GM19240 (cell line): ENCODE measurements around the gene BANK1.

Source experiments
- DNase-seq: peaks from one replicate; pipeline ENCODE4 v3.0.0; 2011; ENCODE audit warnings: low spot score; ENCODE audit not compliant: insufficient read length

The BANK1 gene

DNA sequence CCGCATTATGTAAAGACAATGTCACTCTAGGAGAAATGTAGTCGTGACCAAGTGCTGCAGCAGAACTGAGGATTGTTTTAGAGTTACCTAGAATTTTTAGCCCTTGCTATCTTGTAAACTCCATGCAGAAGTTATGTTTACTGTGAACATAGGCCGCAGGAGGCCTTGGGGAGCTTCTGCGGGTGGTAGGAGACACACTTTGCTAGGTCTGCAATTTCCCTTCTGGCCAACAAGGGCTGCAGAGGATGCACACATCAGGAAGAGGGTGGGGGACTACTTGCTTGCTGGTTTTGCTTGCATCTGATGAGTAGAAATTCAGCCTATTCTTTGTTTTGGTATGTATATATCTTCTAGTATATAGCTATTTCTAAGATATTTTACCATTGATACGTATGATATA is 23.1 kb downstream of the BANK1 start:
- no peak for DNase-seq

DNA sequence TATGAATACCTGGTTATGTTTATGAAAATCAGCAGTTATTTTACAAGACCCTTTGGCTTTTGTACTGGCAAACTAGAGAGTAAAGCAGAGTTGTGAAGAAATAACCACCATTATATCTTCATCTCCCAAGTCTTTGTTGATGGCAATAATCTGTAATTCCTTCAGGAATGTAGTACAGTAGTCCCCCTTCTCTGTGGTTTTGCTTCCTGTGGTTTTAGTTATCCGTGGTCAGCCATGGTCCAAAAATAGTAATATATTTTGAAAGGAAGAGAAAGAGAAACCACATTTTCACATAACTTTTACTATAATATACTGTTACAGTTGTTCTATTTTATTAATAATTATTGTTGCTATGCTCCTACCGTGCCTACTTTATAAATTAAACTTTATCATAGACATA is 27.8 kb downstream of the BANK1 start:
- no peak for DNase-seq

- no peak for DNase-seq
Measured at GRCh38 chr4:101823864-101824263, 33.3 kb downstream of the BANK1 start.

- no peak for DNase-seq
Measured at GRCh38 chr4:101824500-101824899, 34.0 kb downstream of the BANK1 start.

DNA sequence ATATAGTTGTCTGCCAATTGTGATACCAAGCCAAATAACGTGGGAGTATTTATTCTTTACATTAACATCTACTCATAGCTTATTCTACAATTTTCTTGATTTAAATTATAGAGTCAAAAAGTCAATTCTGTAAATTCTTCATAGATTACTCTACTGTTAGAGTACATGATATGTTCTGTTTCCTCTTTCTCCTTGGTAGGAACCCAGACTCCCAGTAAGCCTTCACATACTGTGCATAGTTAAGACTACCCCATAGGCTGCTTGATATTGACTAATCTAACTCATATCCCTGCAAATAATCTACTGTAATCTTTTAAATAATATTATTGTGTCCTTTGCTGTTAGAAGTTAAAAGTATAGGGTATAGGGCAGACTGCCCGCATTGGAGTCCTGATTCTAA is 35.4 kb downstream of the BANK1 start:
- DNase-seq, result no peak

DNA sequence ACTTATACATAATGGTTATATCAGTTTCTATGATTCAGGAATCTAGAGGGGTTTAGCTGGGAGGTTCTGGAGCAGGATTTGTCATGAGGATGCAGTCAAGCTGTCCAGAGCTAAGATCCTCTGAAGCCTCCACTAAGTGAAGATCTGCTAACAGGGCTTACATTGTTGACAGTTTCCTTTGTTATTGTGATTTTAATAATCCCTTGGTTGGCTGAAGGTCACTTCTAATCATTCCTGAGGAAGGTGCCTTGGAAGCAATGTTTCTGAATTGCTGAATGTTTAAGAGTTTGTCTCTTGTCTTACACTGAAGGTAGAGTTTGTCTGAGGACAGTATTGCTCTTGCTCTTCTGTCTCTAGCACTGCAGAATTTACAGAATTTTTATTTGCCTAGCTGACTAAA is 41.3 kb downstream of the BANK1 start:
- no peak for DNase-seq

GRCh38 chr4:101833480-101833879 is 43.0 kb downstream of the BANK1 start:
- DNase-seq, result no peak

GRCh38 chr4:101835121-101835904 is 44.8 kb downstream of the BANK1 start:
- no peak for DNase-seq

- DNase-seq, result no peak
Measured at GRCh38 chr4:101843054-101843453, 52.5 kb downstream of the BANK1 start.

- no peak for DNase-seq
Measured at GRCh38 chr4:101846550-101846949, 56.0 kb downstream of the BANK1 start.

DNA sequence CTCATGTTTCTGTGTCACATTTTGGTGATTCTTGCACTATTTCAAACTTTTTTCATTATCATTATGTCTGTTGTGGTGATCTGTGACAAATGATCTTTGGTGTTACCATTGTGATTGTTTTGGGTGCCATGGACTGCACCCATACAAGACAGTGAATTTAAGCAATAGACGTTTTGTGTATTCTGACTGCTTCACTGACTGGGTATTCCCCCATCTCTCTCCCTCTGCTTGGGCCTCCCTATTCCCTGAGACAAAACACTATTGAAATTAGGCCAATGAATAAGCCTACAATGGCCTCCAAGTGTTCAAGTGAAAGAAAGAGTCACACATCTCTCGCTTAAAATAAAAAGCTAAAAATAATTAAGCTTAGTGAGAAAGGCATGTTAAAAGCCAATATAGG is 60.2 kb downstream of the BANK1 start:
- DNase-seq, result no peak

- DNase-seq, result no peak
Measured at GRCh38 chr4:101851672-101852071, 61.1 kb downstream of the BANK1 start.

DNA sequence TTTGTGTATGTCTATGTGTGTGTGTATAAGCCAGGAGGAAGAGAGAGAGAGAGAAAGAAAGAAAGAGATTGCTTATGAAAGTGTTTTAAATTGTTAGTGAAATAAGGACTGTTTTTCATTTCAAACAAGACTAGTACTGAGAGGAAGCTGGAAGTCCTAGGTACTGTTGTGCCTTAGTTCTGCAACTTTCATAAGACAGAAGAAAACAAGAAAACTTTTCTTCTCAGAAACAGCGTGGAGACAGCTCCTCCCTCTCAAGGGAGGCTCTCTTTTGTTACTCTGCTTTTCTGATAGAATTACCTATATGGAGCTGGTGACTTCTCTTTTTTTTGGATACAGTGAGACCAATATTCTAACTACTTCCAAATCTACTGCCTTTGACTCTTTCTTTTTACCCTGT is 62.5 kb downstream of the BANK1 start:
- DNase-seq, result no peak

DNA sequence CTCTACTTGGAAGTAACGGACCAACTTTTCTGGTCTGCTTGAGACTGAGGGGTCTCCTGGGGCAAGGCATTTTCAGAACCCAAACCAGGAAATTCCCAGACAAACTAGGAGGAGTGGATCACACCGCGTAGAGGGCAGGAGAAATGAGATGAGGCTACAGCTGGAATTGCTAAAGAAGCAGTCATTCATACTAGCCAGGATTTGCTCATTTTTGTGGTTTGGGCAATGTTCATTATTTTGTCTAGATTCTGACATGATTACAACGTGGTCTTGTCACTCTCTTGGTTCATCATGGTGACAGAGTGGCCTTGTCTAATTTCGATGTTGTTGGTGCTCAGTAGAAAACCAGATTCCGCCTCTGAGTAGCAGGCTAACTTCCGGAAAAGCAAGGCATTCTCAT is 63.2 kb downstream of the BANK1 start:
- DNase-seq, result no peak

DNA sequence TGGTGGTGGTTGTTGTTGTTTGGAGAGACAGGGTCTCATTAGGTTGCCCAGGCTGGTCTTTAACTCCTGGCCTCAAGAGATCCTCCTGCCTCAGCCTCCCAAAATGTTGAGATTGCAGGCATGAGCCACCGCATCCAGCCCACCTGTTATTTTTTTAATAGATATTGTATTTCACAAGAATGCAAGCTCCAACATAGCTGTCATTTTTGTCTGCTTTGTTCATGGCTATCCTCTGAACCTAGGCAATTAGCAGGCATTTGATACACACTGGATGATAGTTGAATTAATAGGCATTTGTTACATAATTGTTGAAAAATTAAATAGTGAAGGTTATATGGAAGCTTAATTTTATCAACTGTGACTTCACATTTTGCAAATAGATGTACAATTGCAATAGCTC is 64.7 kb downstream of the BANK1 start:
- DNase-seq, result no peak

DNA sequence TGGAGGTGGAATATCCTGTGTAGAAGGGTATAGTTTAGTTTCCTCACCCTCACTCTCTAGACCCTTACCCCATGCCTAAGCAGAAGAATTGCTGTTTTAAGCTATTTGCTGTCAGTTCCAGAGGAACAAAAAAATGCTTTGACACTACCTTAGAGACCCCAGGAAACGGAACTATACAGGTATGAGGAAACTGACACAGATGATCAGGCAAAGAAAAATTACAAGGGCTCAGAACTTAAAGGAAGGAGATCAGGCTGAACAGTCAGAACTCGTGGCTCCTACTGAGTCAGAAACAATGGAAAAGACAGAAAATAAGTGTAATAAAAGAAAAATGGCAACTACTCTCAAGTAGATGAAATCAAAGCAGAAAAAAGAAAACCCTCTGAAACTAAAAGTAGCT is 65.6 kb downstream of the BANK1 start:
- DNase-seq, result no peak

- no peak for DNase-seq
Measured at GRCh38 chr4:101857176-101857575, 66.6 kb downstream of the BANK1 start.

DNA sequence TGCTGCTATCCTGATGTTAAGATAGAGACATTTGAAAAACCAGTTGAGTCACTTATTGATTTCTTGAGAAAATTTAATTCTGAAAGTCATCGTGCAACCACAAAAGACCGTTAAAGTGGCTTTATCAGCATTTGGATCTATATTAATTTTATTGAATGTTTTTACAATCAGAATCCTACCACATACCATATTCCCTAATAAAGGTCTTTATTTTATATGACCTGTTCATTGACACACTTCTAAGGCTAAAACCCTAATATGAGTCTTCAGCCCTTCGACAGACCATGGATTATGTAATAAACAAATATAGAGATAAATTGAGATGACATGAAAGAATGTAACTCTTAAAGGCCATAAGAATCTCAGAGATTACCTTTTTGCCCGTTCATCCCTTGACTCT is 68.1 kb downstream of the BANK1 start:
- DNase-seq, result no peak

DNA sequence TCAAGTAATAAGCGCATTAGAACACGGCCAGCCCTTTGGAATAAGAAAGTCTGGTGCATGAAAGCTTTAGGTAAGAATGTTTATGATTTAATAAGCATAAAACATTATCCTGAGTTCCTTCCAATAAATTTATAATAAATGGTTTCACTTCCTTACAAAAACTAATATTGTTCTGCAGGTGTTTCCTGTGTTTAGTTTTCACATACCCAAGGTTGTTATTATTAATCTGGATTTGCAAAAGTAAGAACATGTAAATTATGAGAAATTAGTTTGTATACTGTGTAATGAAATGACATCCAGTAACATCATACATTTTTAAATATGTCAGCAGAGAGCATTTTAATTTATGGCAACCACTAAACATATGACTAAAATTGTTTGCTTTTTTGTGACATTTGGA is 72.1 kb downstream of the BANK1 start:
- DNase-seq, result no peak

DNA sequence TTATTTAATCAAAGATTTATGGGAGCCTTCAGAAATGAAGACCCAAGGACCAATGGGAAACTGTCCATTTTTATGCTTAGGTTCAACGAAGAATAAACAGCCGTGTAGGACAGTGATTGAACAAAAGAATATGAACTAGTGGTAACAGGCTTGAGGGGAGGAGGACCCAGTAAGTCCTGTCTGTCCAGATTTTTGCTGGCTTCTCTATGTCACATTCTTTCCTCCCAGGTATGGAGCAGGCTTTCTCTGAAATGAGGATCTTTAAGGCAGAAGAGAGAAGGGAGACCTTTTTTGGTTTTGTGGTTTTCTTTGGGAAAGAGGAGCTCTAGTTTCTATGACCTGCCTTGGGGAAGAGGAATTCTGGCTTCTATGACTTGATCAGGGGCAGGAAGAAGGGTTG is 74.1 kb downstream of the BANK1 start:
- no peak for DNase-seq

DNA sequence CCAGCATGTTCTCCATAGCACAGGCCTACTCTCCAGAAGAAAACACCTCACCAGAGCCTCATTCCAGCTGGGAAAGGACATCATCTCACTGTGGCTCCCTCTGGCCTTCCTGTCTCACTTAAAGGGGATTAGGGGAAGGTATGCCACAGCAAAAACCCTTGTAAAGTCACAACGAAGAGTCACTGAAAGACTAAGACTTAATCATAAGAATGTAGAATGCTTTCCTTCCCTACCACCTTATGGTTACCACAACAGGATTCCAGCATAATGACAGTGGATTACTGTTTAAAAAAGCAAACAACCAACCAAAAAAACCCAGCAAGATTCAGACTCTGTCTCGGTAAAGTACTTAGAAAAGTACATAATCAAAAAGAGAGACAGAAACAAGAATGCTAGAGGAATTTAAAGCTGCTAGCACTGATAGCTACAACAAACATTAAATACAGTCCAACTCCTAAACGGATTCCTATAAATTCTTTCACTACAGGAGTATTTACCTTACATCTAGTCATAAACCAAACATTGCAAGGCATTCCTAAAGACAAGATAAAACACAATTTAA is 75.1 kb downstream of the BANK1 start:
- DNase-seq, result no peak

- no peak for DNase-seq
Measured at GRCh38 chr4:101870874-101871273, 80.3 kb downstream of the BANK1 start.

DNA sequence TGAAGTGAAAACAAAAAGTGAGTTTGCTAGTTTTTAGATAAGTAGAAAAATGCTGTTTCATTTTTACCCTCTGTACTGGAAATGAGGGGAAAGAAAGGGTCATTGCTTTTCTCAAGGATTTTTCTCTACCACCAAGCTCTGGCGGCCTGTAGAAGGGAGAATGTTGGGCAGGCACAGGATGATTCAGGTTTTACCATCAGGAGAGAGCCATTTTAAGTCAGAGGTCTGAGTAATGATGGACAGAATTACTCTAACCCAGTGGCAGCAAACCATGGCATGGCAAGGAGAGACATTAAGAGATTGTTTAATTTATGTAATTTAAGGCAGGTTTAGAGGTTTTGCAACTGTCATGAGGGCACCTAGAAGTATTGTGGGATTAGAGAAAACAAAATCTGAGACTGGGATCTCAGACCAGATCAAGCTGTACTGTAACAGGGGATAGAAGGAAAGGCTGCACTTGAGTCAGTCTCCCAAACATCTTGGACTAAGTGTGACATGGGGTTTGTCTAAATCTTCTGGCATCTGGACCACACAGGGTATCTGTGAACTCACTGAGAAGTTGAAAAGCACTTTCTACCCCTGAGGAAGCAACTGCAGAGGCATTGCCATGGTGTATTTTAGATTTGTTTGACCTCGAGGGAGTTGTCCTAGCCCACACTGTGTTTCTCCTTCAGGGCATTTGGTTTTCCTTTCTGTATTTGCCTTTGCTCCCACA is 81.6 kb downstream of the BANK1 start:
- no peak for DNase-seq
